MM.1S (cell line): ENCODE results near the gene GRHL3.

Experiments used
- CTCF ChIP-seq: fragments of 300-600 bp; sonication (generic); IDR thresholded peaks from 2 replicates; pipeline ENCODE4 v1.5.1; 2016; ENCODE audit warnings: antibody characterized with exemption, low read length, mixed read lengths
- EZH2 ChIP-seq: fragments of 300-600 bp; sonication (generic); optimal IDR thresholded peaks from 2 replicates; pipeline ENCODE3; 2017; ENCODE audit warnings: low read depth, mild to moderate bottlenecking, antibody characterized with exemption, low read length, mixed read lengths
- EZH2phosphoT487 ChIP-seq: fragments of 300-600 bp; sonication (generic); IDR thresholded peaks from 2 replicates; pipeline ENCODE4 v1.6.1; 2018; ENCODE audit warnings: antibody characterized with exemption, low read length

DNA sequence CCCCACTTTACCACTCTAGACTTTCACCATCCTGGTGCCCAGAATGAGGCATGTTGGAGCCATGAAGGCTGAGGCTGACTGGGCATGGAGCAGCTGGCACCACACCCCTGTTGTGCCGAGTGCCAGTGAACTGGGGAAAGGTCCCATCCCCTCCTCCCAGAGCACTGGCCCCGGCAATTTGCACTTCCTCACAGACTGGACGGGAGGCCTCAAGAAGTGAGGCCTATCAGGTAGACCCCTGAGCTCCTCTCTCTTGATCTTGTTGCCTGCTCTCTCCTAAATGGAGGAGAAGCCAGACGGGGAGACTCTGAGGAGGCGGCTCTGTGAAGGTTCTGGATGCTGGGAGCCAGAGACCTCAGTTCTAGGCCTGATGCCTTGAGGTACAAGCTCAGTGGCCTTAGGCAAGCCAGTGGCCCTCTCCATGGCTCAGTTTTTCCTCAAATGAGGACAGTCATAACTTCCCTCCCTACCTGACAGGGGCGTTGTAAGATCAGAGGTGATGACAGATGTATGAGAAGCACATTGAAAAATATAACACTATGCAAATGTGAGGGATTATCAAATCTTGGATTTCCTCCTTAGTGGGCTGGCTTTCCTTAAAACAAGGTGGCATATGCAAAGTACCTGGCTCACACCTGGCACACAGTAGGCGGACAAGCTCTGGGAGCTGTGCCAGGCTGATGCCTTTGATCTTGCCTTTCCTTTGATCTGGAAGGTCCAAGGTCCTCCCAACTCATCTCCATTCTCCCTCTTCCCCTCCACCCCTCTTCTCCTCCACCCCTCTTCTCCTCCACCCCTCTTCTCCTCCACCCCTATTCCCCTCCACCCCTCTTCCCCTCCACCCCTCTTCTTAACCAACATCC is 6.7 kb downstream of the GRHL3 start:
- TF ChIP-seq CTCF = no peak
- TF ChIP-seq EZH2 = no peak
- no peak for TF ChIP-seq EZH2phosphoT487
